AG08395 (cell line): ENCODE measurements around the gene LFNG.

Experiments
- DNase-seq: peaks from one replicate; pipeline ENCODE4 v3.0.0; 2012; ENCODE audit warnings: mixed read lengths, low spot score

LFNG gene

GRCh38 chr7:2517026-2517425 is 2.5 kb upstream of the LFNG start:
- peak; percentile 94 for DNase-seq

- DNase-seq, result no peak
Observed at GRCh38 chr7:2517678-2518507, 1.7 kb upstream of the LFNG start.

- no peak for DNase-seq
Observed at GRCh38 chr7:2518737-2519118, 846 bp upstream of the LFNG start.

GRCh38 chr7:2520131-2520760 is 672 bp downstream of the LFNG start:
- peak; percentile 52 for DNase-seq

GRCh38 chr7:2520761-2521290 is 1.3 kb downstream of the LFNG start:
- DNase-seq, result peak; percentile 47

GRCh38 chr7:2521341-2521745 is 1.8 kb downstream of the LFNG start:
- DNase-seq, result no peak

- peak; percentile 27 for DNase-seq
Observed at GRCh38 chr7:2521952-2522591, 2.5 kb downstream of the LFNG start.

- peak; percentile 60 for DNase-seq
Observed at GRCh38 chr7:2522780-2523433, 3.3 kb downstream of the LFNG start.

- DNase-seq, result no peak
Observed at GRCh38 chr7:2523461-2523936, 3.9 kb downstream of the LFNG start.

GRCh38 chr7:2523941-2524807 is 4.6 kb downstream of the LFNG start:
- DNase-seq, result peak; percentile 69

GRCh38 chr7:2524808-2525657 is 5.5 kb downstream of the LFNG start:
- no peak for DNase-seq

GRCh38 chr7:2525658-2526630 is 6.4 kb downstream of the LFNG start:
- no peak for DNase-seq

GRCh38 chr7:2526659-2527504 is 7.3 kb downstream of the LFNG start:
- DNase-seq, result no peak

- peak; percentile 76 for DNase-seq
Observed at GRCh38 chr7:2527505-2528467, 8.2 kb downstream of the LFNG start.

GRCh38 chr7:2528481-2529095 is 9.0 kb downstream of the LFNG start:
- no peak for DNase-seq
